HL-60 (cell line): ENCODE measurements around the gene NCSTN.

Experiments
- CTCF ChIP-seq: IDR thresholded peaks from one replicate; pipeline ENCODE4 v1.5.1; 2011; ENCODE audit warnings: low read length, control low read depth, inconsistent platforms; ENCODE audit not compliant: insufficient read depth
- GABPA ChIP-seq: IDR thresholded peaks from 2 replicates; pipeline ENCODE4 v1.6.1; 2012; ENCODE audit warnings: low read depth
- POLR2AphosphoS5 ChIP-seq: IDR thresholded peaks from 2 replicates; pipeline ENCODE4 v1.6.1; 2012; ENCODE audit warnings: low read depth
- REST ChIP-seq: IDR thresholded peaks from 2 replicates; pipeline ENCODE4 v1.6.1; 2012; ENCODE audit warnings: low read depth; ENCODE audit not compliant: insufficient replicate concordance
- SPI1 ChIP-seq: IDR thresholded peaks from 2 replicates; pipeline ENCODE4 v1.6.1; 2012; ENCODE audit warnings: low read depth, mild to moderate bottlenecking, borderline replicate concordance

DNA sequence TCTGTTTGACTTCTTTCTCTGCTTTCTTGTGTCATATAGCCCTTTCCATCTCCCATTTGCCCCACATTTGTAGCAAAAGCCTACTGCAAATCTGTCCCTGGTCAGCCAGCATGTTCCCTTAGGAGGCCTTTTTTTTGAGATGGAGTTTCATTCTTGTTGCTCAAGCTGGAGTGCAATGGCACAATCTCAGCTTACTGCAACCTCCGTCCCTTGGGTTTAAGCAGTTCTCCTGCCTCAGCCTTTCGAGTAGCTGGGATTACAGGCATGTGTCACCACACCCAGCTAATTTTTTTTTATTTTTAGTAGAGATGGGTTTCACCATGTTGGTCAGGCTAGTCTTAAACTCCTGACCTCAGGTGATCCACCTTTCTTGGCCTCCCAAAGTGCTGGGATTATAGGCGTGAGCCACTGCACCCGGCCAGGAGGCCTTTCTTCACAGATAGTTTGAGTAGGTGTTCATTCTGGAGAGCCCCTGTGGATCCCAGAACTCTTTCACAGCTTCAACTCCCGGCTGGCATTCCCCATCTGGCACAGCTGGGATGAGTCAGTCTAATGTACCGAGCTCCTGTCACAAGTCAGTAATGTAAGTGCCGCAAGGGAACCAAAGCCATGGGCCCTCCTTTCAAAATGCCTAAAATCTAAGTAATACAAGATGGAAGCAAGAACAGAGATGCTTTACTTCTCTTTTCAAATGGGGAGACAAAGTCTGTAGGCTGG, 14.3 kb downstream of the NCSTN start:
- no peak for TF ChIP-seq CTCF
- TF ChIP-seq REST, result no peak
- TF ChIP-seq POLR2AphosphoS5, result no peak
- no peak for TF ChIP-seq GABPA
- TF ChIP-seq SPI1, result no peak
